ENCODE data around the gene JSRP1.

JSRP1 gene

DNA sequence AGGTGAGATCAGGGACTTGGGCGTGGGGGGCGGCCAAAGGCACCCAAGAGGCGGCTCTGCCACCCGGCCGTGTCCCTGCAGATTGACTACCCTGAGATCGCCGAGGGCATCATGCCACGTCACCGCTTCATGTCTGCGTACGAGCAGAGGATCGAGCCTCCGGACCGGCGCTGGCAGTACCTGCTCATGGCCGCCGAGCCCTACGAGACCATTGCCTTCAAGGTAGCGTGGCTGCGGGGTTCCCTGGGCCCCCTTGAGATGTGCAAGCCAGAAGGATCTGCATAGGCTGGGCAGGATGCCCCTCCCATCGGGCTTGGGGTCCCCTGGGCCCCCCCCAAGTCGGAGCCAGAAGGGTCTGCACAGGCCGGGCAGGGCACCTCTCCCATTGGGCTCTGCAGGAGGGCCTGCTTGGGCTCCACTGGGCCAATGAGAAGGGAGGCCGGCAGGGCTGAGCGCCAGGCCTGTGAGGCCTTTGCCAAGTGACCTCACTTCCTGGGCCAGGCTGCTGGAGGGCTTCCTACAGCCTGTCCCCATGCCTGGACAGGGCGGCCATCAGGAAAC is 9.3 kb downstream of the JSRP1 start:
- DNase-seq (ENCODE audit: low spot score), result no peak

DNA sequence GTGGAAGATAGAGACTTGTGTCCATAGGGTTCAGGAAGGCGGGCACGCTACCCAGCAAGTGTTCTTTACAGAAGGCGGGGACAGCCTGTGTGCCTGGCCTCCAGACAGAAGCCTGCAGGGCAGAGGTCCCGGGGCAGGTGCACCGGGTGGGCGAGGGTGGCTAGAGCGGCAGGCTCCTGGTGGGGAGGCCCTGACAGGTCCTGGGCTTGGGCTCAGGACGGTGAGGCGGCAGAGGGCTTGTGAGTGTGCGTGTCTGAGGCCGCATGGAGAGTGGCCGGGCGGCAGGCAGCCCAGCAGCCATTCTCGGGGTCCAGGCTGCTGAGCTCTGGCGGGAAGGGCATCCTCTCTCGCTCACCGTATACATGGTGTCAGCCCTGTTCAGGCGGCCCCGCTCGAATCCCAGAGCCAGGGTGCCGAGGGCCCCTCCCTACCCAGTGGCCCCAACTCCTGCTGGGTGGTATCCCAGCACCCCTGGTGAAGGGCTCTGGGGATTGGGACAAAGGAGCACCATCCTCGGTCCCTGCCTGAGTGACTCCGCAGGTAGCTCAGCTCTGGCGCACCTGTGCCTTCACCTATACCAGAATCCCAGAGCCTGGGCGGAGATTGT is 10.1 kb downstream of the JSRP1 start:
- no peak for DNase-seq (ENCODE audit: low spot score)

DNA sequence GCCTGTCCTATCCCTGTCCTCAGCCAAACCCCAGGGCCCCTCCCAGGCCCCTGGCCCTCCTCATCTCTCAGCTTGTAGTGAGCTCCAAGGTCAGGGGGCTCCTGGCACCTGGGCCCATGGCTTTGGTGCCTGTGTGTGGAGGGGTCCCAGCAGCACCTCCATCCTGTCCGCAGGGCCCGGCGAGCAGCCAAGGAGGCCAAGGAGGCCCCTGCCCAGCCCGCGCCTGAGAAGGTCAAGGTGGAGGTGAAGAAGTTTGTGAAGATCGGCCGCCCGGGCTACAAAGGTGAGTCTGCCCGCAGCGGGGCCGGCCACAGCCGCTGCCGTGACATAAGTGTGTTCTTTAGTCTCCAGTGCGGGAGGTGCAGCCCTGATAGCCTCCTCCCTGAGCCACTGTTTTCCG is 10.9 kb downstream of the JSRP1 start:
- no peak for DNase-seq (ENCODE audit: low spot score)

DNA sequence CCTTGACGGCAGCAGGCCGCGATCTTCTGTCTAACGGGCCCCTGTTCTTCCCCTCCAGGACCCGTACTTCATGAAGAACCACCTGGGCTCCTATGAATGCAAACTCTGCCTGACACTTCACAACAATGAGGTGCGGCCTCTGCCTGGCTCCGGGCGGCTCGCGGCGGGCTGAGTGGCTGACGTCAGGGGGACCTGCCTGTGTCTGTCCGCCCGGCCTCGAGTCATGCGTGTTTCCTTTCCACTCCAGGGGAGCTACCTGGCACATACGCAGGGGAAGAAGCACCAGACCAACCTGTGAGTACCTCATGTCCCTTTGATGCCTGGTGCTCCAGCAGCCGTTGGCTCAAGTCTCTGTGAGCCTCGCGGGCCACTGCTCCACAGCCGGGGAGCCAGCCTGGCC is 11.7 kb downstream of the JSRP1 start:
- DNase-seq (ENCODE audit: low spot score), result no peak

DNA sequence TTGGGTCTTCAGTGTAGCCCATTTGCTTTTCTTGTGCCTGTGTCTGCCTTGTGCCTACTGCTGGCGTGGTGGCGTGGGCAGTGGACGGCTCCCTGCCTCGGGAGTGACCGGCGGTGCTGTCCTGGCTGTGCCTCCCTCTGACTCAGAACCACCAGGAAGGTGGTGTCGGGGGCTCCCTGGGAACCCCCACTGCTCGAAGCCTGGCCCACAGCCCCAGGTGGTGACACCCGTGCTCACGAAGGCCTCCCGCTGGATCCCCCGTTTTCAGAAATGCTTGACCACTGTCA is 12.1 kb downstream of the JSRP1 start:
- no peak for DNase-seq (ENCODE audit: low spot score)

DNA sequence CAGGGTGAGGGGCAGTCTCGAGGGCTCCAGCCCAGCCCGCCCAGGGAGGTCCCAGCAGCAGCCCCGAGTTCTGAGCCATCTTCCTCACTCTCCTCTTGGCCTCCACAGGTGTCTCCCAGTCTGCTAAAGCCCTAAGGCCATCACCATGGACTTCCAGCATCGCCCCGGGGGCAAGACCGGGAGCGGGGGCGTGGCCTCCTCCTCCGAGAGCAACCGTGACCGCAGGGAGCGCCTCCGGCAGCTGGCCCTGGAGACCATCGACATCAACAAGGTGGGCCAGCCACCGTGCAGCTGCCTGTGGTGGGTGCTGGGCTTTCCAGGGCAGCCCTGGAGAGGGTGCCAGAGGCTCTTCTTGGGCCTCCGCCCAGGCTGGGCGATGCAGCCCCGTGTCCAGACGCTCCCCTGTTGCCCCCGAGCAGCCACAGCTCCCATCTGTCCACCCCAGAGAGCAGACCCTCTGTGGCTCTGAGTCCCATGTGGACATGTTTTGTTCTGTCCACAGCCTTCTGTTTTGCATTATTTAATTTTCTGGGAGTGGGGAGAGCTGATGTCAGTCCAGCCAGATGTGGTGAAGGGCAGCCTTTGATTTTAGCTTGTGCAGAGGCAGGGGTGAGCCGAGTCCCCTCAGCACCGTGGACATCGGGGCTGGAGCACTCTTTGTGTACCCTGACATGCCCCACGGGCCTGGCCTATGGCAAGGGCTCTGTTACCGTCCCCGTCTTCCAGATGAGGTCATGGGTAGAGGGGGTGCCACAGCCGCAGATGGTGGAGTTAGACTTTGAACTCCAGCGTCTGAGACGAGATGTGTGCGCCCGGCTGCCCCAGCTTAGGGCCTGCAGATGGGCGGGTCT is 12.7 kb downstream of the JSRP1 start:
- DNase-seq (ENCODE audit: low spot score), result no peak

DNA sequence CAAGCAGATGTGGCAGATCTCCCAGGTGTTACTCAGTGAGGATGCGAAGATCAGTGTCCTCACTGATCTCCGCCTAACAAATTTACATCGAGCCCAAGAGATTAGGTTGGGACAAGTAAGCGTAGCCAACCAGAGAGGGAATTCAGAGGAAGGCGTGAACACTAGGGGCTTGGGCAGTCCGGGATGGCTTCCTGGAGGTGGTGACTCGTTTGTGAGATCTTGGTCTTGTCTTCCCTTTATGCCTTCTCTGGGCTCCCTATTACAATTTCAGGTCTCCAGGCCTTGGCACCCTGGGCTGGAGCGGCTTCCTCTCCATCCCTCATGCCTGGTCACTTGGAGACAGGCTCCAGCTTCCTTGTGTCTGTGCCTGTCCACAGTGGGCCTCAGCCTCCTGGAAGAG is 13.4 kb downstream of the JSRP1 start:
- DNase-seq (ENCODE audit: low spot score), result no peak

DNA sequence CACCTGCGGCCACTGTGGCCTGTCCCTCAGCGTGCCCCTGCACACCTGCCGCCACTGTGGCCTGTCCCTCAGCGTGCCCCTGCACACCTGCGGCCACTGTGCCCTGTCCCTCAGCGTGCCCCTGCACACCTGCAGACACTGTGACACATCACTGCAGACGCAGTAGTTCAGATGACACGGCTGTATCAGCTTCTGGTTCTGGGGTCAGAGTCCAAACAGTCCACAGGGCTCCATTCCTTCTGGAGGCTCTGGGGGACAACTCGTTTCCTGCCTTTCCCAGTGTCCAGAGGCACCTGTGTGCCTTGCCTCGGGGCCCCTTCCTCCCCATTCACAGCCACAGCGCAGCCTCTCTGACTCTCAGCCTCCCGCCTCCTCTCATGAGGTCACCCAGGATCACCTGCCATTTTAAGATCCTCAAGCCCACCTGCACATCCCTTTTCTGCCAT is 14.1 kb downstream of the JSRP1 start:
- DNase-seq (ENCODE audit: low spot score), result no peak

DNA sequence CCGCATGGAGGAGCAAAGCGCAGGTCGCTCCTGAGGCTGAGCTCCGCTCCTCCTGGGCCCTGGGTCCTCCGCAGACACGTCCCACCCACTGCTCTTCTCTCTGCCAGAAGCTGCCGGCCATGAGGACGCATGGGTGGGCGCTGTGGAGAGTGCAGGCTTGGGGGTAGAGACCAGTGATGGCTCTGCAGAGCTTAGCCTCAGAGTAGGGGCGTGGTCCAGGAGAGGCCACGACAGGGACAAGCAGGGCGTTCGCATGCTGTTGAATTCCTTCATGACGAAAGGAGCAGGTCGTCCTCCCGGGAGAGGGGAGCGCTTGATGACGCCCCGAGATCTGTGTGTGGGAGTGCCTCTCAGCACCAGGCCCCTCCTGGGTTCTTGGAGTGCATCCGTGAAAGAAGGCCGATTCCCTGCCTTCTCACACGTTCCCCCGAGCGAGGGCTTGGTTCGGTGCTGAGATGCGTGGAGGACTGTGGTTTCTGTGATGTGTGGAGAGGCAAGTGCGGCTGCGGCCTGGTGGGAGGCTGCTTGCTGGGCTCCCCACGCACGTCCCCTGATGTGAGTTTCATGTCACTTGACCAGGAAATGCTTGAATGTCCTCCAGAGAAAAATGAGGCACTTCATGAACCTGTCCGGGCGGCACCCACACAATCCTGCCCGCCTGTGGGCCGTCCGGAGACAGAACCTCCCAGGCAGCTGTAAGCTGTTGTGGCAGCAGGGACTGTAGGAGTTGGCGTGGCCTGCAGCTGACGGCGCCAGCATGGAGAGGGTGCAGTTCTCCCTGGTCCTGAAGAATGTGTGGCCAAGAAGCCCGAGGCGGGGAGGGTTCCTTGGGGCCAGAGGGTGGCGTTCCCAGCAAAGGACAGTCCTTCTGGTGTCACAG is 15.1 kb downstream of the JSRP1 start:
- DNase-seq (ENCODE audit: low spot score), result no peak

DNA sequence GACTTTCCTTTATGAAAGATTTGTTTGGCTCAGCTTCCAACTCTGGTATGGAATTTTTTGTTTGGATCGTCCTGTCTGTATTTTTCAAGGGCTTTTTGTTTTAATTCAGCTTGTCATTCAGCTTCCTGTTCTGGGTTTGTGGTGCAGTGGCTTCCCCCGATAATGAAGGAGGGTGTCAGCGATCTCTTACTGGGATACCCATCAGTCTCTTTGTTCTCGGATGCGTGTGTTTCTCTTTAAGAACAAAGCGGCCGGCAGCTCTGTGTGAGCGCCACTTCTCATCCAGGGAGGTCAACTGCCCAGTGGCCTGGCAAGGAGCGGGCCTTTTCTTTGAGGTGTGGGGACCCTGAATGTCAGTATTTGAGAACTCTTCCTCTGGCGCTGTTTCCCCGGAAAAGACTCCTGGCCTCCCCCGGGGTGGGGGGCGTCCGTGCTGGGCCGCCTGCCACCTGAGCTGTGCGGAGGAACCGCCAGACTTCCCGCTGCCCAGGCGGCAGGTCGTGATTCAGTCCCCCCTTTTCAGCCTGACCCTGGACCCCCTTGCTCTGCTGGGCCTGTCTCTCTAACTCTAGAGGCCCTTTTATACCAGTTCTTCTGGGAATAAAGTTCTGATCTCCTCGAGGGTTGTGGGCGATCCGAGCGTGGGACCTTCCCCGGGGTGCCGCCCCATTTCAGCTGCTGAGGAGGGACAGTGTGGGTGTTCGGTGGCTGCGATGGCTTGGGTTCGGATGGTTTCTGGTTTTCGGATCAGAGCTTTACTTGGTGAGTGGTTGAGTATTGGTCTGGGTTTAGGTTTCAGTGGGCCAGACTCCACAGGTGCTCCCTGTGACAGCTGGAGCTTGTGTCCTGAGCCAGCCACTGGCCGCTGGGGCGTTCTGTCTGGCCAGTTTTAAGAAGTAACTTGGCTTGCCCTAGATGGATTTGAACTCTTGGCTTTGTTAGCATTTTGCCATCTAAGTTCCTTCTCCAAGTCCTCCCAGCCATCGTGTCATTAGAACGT is 16.1 kb downstream of the JSRP1 start:
- no peak for DNase-seq (ENCODE audit: low spot score)

DNA sequence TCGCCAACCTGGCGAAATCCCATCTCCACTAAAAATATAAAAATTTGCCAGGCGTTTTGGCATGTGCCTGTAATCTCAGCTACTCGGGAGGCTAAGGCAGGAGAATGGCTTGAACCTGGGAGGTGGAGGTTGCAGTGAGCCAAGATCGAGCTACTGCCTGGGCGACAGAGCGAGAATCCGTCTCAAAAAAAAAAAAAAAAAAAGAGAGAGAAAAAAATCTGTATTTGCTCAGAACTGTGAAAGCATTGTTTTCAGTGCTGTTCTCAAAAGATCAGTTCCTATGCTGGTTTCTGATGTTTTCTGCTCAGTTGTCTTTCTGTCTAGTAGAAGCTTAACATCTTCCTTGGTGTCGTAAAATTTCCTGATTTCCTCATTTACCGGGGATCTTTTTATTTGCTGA is 17.0 kb downstream of the JSRP1 start:
- no peak for DNase-seq (ENCODE audit: low spot score)

DNA sequence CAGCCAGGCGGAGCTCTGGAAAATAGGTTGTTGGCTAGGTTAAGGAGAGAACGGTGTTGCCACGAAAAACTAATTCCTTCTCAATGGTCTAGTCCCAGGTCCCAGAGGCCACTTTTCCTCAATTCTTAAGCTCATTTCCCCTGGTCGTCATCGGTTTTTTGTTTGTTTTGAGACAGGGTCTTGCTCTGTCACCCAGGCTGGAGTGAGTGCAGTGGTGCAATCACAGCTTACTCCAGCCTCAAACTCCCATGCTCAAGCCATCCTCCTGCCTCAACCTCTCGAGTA is 18.4 kb downstream of the JSRP1 start:
- no peak for DNase-seq (ENCODE audit: low spot score)

DNA sequence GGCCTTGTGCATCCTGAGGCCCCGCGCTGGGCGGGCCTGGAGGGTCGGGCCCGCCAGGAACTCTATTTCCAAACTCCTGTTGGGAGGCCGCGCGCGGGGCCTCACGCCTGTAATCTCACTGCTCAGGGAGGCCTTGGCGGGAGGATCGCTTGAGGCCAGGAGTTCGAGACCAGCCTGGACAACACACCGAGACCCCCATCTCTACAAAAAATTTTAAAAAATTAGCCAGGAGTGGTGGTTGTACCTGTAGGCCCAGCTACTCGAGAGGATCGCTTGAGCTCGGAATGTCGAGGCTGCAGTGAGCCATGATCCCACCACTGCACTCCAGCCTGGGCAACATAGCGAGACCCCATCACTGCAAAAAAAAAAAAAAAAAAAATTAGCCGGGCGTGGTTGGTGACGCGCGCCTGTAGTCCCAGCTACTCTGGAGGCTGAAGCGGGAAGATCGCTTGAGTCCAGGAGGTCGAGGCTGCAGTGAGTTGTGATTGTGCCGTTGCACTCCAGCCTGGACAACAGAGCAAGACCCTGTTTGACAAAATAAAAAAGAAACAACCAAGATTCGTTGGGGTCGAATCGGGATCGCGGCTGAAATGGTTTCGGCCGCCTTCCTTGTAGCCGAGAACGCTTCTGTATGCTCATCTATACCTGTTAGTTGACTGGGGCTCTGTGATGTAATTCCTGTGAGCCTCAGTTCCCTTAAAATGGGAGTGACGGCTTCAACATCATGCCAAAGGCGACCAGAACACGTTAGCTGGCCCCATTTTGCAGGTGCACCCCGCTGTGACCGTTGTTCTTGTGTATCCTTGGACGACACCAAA is 19.0 kb downstream of the JSRP1 start:
- no peak for DNase-seq (ENCODE audit: low spot score)

DNA sequence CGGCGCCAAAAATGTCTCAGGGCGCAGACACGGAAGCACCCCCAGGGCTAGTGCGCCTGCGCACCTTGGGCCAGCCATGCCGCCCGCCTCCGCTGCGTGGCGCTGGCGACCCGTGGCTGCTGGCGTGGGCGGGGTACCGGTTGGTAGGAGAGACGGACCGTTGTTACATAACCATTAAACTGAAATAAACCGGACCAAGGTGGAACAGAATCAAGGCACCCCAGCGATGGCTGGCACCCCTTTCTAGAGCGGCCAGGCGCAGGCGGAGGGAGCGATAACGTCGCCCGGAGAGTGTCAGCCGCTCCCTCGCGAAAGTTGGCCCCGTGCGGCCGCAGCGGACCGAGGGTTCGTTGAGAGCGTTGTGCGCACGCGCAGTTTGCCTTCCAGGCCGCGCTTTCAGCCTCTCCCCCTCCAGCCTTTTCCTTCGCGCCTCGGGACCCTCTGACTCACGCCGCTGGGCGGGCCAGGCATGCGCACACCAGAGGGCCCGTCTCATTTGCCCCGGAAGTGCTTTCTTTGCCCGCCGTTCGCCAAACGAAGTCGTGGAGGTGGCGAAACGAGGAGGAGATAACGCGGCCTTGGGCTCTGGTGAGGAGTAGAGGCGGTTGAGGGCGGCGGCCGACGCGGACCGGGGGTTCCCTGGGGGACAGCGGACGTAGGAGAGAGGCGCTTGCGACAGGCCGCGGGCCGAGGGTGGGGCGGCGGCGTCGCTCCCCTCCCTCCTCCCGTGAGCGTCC is 19.7 kb downstream of the JSRP1 start, which contains the start of the genes PLEKHJ1 and SF3A2:
PLEKHJ1 (minus strand) TSS at position 16 of the 737 bp plus-strand sequence. CDS start 81 bp downstream, outside the sequence.
SF3A2 (plus strand) TSS at position 511 of the 737 bp plus-strand sequence. CDS start 6,595 bp downstream, outside the sequence.
- peak; percentile 100 for DNase-seq (ENCODE audit: low spot score)

DNA sequence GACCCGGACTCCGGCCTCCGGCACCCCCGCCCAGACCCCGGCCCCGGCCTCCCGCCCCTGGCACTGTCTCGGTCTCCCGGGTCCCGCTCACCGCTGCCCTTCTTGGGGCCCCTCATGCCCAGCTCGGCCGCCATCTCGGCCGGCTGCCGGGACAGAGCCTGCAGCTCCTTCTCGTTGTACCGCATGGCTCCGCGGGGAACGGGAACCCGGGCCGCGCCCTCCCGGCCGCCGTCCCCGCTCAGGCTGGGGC is 20.2 kb downstream of the JSRP1 start:
- DNase-seq (ENCODE audit: low spot score), result no peak

DNA sequence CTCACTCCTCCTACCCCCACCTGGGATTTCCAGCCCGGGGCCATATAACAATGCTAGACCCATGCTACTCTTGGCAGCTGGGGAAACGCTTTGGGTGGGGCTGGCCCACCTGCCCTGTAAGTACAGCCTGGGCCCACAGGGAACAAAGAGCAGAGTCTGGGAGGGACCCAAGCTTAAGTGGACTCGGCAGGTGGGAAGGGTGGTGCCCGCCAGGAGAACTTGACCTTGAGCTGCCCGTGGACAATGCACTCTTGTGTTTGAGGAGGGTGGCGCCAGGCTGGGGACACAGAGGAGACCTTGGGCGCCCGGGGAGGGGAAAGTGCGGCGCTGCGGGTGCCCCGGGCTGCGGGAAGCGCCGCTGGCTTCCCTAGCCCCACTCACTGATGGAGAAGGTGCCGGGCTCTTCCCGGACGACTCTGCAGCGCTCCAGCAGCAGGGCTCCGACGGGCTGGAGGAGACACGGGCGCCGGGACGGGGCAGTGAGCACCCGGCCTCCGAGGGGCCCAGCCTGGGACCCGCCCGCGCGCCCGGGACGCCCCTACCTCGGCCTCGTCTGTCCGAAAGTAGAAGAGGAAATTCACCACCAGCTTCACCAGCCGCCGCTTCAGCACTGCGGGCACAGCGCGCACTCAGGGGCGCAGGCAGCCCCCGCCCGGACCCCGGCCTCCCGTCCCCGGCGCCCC is 20.7 kb downstream of the JSRP1 start:
- DNase-seq (ENCODE audit: low spot score), result no peak

DNA sequence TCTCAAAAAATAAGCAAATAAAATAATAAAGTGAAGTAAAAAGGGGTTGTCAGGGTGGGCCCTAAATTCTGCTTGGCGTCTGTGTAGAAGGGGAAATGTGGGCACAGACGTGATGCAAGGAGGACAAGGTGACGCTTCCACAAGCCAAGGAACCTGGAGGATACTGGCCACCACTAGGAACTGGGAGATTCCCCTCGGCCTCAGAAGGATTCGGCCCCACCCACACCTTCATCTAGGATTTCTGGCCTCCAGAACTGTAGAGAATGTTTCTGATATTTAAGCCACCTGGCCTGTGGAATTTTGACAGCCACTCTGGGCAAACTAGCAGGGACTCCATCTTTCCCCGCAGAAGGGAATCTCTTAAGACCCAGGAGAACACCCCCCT is 21.2 kb downstream of the JSRP1 start:
- no peak for DNase-seq (ENCODE audit: low spot score)

DNA sequence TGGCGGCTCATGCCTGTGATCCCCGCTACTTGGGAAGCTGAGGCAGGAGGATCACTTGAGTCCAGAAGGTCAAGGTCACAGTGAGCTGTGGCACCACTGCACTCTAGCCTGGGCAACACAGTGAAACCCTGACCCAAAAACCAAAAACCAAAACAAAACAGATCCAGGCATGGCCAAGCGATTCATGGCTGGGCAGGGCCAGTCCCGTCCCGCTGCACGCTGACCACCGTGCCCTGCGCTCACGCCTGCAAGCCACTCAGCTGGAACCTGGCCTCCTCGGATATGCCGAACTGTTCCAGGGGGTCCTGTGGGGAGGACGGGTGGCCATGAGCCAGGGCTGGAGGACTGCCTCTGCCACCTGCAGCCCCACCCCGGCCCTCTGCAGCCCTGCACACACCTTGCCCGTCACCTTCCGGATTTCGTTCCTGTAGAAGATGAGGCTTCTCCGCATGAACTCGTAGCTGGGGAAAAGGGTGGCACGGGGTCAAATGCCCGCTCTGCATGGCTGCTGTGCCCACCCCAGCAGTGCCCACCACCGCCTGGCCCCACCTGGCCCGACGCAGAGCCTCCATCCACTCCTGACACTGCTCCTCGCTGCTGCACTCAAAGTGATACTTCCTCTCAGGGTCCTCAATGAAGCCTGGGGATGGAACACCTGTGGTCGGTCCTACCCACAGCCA is 22.5 kb downstream of the JSRP1 start:
- no peak for DNase-seq (ENCODE audit: low spot score)

All from left forelimb (tissue), 1 donor.